K562 (cell line): Measurements from ENCODE around the gene PSRC1. TPM values are rescaled to one million over a fixed set of nuclear protein-coding genes. Genes with fewer than 3 reads are reported as not detected.

Experiments used
- FOXO4 ChIP-seq: fragments of 450-650 bp; formaldehyde crosslinking; IDR thresholded peaks from 2 replicates; pipeline ENCODE4 v1.4.0; 2020; ENCODE audit warnings: mild to moderate bottlenecking, moderate library complexity
- FOXP1 ChIP-seq: sonication (generic); formaldehyde crosslinking; IDR thresholded peaks from 2 replicates; pipeline ENCODE4 v1.8.0; 2022; ENCODE audit warnings: mild to moderate bottlenecking, missing genetic modification reagents
- NFIC ChIP-seq: fragments of 450-650 bp; IDR thresholded peaks from 2 replicates; pipeline ENCODE4 v1.6.1; 2017; ENCODE audit warnings: mild to moderate bottlenecking, inconsistent platforms
- POLR2A ChIP-seq: fragments of 450-650 bp; conservative IDR thresholded peaks from 2 replicates; pipeline ENCODE4 v1.6.1; 2016
- RERE ChIP-seq: sonication (generic); formaldehyde crosslinking; IDR thresholded peaks from 2 replicates; pipeline ENCODE4 v1.8.0; 2023; ENCODE audit warnings: missing genetic modification reagents, mild to moderate bottlenecking, borderline replicate concordance
- REST ChIP-seq, 2 experiments: fragments of 450-650 bp; formaldehyde crosslinking in 1 of 2; IDR thresholded peaks; 2 replicates each; pipeline versions ENCODE4 v1.4.0 to v1.6.1; 2014 to 2020; ENCODE audit warnings: mild to moderate bottlenecking in 2 of 2, borderline replicate concordance in 1 of 2, low read depth in 1 of 2
- SUPT5H ChIP-seq: fragments of 450-650 bp; IDR thresholded peaks from 2 replicates; pipeline ENCODE4 v1.6.1; 2016
- TCF15 ChIP-seq: fragments of 250-450 bp; sonication (Bioruptor Pico); IDR thresholded peaks from 2 replicates; pipeline ENCODE4 v1.8.0; 2022; ENCODE audit warnings: moderate library complexity, mild to moderate bottlenecking, inconsistent platforms
- XRCC5 ChIP-seq: fragments of 200-400 bp; formaldehyde crosslinking; IDR thresholded peaks from 2 replicates; pipeline ENCODE4 v1.6.1; 2017; ENCODE audit warnings: low read depth, mild to moderate bottlenecking, low read length
- ZNF3 ChIP-seq: fragments of 250-450 bp; sonication (Bioruptor Pico); IDR thresholded peaks from 2 replicates; pipeline ENCODE4 v1.5.0; 2021; ENCODE audit warnings: mild to moderate bottlenecking, moderate library complexity
- polyA plus RNA-seq, 8 experiments: library from polyadenylated mRNA; depleted of rRNA in 4 of 8; stranded (reverse) in 5 of 8; unstranded in 3 of 8; fragments of >200 nt; fragmentation: Nextera tagmentation in 2 of 8; fragmentation: Illumina TruSeq in 1 of 8; extraction: Ambion mirVana in 2 of 8; extraction: Trizol in 1 of 8; gene quantifications; 2 replicates each; pipeline versions ENCODE4 v1.2.1 to v1.2.3, GENCODE V29; 2011 to 2014; ENCODE audit warnings: inconsistent platforms in 1 of 8, missing spikeins in 1 of 8
- total RNA-seq, 7 experiments: library from RNA; depleted of rRNA in 6 of 7; stranded (reverse); fragments of >200 nt in 6 of 7; fragmentation: Illumina TruSeq in 2 of 7; extraction: Trizol in 2 of 7; gene quantifications; 2 replicates each; pipeline versions ENCODE4 v1.2.1 to v1.2.3, GENCODE V29; 2011 to 2021; ENCODE audit warnings: low replicate concordance in 1 of 7

PSRC1 gene
- total and polyA plus RNA-seq, 9 of the 15 experiments (the other 6 are each of a cell fraction or from before 2014, with no cell fraction given): 6.5 to 65.2 (median 39.3) TPM

- TF ChIP-seq REST (IDR thresholded peaks at IDR 0.05; ENCODE audit: borderline replicate concordance) (peak; percentile 49; the same call in 1 of the 2 replicates), REST (CRISPR knock-in tag; IDR thresholded peaks at IDR 0.05; ENCODE audit: low read depth) (peak; percentile 31; the same call in 1 of the 2 replicates), XRCC5 (peak; percentile 79), NFIC (peak; percentile 10; the same call in 1 of the 2 replicates), FOXP1 (CRISPR knock-in tag) (0 out of 2 replicates have a peak, but pooled peaks have one; percentile 14), FOXO4 (CRISPR knock-in tag) (0 out of 2 replicates have a peak, but pooled peaks have one; percentile 15), POLR2A (peak; percentile 58; the same call in 1 of the 2 replicates), SUPT5H (peak; percentile 50), ZNF3 (CRISPR knock-in tag) (peak; percentile 59; the same call in 1 of the 2 replicates), RERE (CRISPR knock-in tag) (0 out of 2 replicates have a peak, but pooled peaks have one; percentile 5), TCF15 (CRISPR knock-in tag) (no peak)
Observed at GRCh38 chr1:109239409-109240068, 43.4 kb downstream of the PSRC1 start (continued).
